Globus pallidus (tissue), 1 donor: Measurements from ENCODE around the gene GADD45B.
"Not testable (repeated sequence)": the region's sequence is repeated elsewhere in the genome, so short reads cannot be mapped to it uniquely, and the experiment has no call there.

Experiments
- DNase-seq: peaks from one replicate; pipeline ENCODE4 v3.0.0-alpha.2; 2015; ENCODE audit warnings: low spot score

Gene GADD45B

GRCh38 chr19:2444251-2445002, 31.5 kb upstream of the GADD45B start:
- DNase-seq, result no peak

- DNase-seq, result no peak
Measured at GRCh38 chr19:2446381-2446780, 29.5 kb upstream of the GADD45B start.

GRCh38 chr19:2449019-2449418, 26.9 kb upstream of the GADD45B start:
- no peak for DNase-seq

DNA sequence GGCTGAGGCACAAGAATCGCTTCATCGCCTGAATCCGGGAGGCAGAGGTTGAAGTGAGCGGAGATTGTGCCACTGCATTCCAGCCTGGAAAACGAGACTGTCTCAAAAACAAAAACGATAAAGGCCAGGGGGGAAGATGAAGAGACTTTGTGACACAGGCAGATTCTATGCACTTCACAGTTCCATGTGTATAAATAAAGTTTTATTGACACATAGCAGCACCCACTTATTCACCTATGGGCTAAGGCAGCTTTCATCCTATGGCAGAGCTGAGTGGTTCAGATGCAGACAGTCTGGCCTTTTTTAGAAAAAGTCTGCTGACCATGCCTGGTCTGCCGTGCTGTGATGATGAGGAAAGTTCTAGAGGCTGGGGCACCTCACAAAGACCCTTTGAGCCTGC, 24.8 kb upstream of the GADD45B start:
- DNase-seq, result no peak

DNA sequence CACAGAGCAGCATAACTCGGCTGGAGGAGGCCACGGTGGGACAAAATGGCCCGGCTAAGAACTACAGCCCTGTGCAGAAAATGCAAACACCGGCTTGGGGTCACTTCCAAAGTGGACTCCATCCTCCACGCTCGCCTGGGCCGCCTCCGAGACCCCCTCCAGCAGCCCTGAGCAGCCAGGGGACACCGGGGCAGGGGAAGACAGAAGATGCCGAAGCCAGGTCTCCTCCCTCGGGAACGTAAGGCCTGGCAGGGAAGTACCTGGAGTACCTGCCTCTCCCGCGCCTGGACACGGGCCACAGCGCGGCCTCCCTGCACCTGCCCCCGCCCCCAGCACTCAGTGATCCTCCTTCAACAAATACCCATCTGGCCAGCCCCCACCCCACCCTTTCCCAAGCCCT, 24.2 kb upstream of the GADD45B start:
- DNase-seq, result no peak

DNA sequence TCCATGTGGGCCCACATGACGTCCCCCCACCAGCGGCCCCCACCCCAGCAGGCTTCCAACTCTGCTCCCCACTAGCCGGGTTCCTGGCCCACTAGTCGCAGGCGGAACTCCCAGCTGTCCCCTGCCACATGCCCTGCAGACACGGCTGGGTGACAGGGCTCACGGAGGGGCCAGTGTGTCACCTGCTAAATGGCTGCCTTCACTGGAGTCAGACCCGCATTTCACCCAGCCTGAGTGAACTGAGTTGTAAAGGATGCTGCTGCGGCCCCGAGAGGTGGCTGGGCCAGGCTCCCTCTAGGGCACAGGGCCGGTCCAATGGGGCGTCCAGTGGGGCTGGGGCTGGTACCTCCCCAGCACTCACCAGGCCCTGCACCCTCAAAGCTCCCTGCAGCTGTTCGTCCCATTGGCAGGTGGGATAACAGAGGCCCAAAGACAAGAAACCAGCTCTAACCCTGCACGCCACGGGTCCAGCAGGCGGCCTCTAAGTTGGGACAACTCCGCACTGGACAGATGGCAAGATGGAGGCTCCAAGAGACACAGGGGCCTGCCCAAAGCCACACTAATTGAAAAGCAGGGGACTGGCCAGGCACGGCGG, 22.4 kb upstream of the GADD45B start:
- no peak for DNase-seq

GRCh38 chr19:2454199-2454961, 21.5 kb upstream of the GADD45B start:
- DNase-seq, result no peak

DNA sequence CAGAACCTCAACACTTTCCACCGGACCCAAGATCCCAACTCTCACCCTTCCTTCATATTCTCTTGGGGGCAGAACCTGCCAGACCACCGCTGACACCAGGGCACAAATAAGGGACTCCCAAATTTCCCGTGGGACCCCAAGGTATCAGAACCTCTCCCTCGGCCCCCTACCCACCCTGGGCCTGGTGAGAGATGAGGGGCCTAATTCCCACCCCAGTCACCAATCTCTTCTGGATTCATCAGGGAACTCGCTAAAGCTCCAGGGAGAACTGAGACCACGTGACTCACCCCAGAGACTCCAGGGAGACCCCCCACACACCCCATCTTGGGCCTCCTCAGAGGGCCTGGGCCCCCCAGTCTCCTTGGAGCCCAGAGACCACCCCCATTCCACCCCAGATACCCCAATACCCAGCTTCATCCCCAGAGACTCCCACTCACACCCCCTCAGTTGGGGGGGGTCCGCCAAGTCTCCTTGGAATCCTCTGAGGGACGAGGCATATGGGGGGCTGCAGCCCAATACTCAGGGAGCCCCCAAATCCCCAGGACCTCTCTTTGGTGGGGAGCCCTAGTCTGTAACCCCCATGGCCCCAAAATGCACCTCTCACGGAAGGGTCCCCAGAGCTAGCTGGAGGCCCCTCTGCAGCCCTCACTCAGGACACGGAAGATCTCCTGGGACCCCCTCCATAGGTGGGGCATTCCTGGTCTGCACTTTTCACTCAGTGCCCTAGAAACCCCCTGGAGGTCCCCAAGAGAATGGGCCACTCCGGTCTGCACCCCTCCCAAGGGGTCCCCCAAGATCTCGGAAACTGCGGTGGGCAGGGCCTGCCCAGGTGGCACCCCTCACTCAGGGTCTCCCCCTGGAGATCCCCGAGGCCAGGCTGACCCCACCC, 20.7 kb upstream of the GADD45B start:
- no peak for DNase-seq

DNA sequence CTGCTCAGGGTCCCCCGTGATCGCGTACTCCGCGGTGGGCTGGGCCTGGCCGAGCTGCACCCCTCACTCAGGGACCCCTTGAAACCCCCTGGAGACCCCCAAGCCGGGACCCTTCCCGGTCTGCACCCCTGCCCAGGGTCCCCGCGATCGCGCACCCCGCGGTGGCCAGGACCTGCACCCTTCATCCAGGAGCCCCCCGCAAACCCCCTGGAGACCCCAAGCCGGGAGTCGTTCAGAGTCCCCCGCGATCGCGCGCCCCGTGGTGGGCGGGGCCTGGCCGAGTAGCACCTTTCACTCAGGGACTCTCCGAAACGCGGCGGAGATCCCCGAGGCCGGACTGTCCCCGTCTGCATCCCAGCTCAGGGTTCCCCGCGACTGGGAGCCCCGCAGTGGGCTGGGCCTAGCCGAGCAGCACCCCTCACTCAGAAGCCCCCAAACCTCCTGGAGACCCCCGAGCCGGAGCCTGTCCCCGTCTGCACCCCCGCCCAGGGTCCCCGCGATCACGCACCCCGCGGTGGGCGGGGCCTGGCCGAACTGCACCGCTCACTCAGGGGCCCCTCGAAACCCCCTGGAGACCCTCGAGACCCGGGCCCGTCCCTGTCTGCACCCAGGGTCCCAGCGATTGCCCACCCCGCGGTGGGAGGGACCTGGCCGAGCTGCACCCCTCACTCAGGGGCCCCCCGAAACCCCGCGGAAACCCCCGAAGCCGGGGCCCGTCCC, 19.9 kb upstream of the GADD45B start:
- DNase-seq, result no peak

DNA sequence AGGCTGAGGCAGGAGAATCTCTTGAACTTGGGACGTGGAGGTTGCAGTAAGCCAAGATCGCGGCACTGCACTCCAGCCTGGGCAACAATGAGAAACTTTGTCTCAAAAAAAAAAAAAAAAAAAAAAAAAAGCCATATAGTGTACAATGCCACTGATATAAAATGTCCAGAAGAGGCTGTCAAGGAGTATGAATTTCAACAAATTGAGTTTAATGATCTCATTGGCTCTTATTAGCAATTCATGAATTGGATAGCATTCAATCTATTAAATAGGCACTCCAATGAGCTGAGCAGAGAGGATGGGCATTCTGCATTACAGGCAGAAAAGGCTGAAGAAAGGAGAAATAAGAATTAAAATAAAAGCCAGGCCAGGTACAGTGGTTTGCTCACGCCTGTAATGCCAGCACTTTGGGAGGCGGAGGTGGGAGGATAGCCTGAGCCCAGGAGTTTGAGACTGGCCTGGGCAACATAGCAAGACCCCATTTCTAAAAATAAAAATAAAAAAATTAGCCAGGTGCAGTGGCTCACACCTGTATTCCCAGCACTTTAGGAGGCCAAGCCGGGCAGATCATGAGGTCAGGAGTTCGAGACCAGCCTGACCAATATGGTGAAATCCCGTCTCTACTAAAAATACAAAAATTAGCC, 18.4 kb upstream of the GADD45B start:
- no peak for DNase-seq

- no peak for DNase-seq
Measured at GRCh38 chr19:2458054-2458453, 17.9 kb upstream of the GADD45B start.

DNA sequence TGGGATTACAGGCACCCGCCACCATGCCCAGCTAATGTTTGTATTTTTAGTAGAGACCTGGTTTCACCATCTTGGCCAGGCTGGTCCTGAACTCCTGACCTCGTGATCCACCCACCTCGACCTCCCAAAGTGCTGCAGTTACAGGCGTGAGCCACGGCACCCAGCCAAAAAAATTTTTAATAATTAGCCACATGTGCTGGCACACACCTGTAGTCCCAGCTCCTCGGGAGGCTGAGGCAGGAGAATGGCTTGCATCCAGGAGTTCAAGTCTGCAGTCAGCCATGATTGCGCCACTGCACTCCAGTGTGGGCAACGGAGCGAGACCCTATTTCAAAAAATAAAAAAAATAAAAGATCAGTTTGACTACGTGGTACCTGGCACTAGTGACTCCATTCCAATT, 17.2 kb upstream of the GADD45B start:
- DNase-seq, result not testable (repeated sequence)

DNA sequence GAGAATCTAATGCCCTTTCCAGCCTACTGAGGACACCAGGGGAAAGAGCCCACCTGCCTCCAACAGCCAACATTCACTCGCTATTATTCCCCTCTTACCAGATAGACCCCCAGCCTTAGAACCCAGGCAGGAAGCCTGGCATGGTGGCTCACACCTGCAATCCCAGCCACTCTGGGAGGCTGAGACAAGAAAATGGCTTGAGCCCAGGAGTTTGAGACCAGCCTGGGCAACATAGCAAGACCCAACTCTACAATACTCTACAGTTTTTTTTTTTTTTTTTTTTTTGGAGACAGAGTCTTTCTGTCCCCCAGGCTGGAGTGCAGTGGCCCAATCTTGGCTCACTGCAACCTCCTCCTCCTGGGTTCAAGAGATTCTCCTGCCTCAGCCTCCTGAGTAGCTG, 15.7 kb upstream of the GADD45B start:
- no peak for DNase-seq

DNA sequence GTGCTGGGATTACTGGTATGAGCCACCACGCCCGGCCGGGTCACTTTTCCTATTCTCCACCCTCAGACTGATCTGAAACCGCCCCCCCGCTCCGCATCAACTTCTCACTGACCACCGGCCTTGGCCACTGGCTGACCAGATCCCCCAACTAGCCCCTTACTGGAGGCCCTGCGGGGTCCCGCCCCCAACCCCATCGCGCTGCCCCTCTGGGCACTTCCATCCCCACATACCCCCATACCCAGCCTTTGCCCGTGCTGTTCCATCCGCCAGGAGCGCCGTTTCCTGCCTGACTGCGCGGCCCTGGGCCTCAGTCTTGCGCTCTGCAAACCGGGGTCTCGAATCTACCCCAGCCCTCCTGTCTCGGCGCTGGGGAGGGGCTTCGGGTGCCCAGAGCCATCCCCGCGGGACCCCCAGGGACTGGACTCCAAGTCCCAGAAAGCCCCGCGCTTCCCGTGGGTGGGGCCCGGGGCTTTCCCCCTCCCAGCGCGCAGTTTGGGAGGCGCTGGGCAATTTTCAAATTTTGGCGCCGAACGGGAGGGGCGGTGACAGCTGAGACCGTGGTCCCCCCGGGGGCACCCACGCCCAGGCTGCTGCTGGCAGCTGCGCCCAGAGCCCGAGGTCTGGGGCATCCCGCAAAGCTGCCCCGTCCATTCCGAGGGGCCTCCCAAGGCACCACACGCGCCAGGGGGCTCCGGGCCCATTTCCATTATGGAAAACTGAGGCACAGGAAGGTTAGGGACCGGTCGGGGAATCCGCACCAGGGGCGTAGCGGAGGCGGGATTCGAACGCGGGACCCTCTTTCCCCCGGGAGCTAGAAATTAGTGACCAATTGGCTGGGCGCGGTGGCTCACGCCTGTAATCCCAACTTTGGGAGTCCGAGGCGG, 13.9 kb upstream of the GADD45B start:
- DNase-seq, result no peak

DNA sequence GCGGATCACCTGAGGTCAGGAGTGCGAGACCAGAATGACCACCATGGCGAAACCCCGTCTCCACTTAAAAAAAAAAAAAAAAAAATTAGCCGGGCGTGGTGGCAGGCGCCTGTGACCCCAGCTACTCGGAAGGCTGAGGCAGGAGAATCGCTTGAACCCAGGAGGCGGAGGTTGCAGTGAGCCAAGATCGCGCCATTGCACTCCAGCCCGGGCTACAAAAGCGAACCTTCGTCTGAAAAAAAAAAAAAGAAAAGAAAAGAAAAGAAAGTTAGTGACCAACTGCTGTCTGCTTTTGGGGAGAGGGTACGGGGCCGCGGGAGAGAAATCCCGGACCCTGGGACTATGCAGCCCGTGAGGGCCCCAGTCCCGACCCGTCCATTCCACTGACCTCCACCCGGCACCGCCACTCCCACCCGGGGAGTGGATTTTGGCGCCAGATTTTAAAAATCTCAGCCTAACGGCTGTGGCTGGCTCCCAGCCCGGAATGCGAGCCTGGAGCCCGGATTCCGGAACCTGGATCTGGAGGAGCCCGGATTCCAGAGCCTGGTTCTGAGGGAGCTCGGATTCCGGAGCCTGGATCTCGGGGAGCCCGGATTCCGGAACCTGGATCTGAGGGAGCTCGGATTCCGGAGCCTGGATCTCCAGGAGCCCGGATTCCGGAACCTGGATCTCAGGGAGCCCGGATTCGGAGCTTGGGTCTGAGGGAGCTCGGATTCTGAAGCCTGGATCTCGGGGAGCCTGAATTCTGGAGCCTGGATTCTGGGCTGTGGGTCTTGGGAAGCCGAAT, 13.1 kb upstream of the GADD45B start:
- DNase-seq, result peak; percentile 65

- DNase-seq, result not testable (repeated sequence)
Measured at GRCh38 chr19:2463694-2464093, 12.2 kb upstream of the GADD45B start.

DNA sequence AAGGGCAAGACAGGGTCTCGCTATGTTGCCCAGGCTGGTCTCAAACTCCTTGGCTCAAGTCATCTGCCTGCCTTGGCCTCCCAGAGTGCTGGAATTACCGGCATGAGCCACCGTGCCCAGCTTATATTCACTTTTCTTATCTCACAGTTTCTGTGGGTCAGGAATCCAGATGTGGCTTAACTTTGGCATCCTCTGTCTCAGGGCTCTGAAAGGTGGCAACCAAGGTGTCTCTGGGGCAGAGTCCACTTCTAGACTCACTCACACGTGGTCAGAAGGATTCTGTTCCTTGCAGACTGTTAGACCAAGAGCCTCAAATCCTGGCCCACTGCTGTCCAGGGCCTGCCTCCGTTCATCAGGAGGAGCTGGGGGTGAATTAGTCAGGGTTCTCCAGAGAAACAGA, 11.5 kb upstream of the GADD45B start:
- DNase-seq, result no peak

- no peak for DNase-seq
Measured at GRCh38 chr19:2468596-2468995, 7.3 kb upstream of the GADD45B start.
